HG03196 (cell line): ENCODE data around the gene DNAJC11.
"Not testable (repeated sequence)": the region's sequence is repeated elsewhere in the genome, so short reads cannot be mapped to it uniquely, and the experiment has no call there.

Source experiments
- ATAC-seq: cut with Tn5 transposase; IDR thresholded peaks from one replicate; pipeline ENCODE4 v1.9.1; 2021; ENCODE audit not compliant: unreplicated experiment

DNAJC11 gene

DNA sequence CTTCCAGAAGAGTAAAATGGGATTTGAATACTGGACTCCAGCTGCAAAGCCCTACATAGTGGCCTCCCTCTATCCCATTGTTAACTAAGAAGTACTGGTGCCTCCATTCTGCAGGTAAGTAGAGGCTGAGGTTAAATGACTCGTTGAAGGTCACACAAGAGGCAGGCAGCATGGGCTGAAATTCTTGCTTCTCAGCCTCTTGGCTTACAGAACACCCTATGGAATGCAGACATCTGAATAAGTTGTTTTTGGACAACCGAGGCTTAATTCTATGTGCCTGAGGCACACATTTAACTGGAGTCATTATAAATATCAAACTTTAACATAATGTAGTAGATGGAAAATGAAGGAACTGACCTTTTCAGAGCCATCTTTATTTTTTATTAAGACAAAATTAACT, 5.7 kb downstream of the DNAJC11 start:
- no peak for ATAC-seq

DNA sequence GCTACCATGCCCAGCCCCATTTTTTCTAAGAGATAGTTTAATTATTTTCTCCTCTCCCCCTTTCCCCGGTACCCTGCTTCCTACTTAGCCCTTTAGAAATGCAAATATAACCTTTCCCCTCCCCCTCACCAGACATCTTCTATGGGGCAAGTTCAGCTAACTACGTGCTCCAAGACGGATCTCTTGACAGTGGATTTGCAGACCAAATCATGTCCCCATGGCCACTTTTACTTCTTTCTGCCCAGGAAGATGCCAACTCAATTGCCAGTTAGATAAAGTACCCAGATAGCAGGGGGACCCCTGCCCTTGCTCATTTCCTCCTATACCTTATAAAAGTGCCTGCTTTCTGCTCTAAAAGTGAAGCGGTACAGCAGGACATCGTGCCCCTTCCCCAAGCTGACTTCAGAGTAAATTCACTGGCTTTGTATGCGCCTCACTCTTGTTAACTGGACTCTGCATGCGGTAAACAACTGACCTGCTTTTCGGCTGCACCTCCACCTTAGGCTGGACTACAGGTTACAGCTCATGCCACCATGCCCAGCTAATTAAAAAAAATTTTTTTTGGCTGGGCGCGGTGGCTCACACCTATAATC, 7.4 kb downstream of the DNAJC11 start:
- no peak for ATAC-seq

GRCh38 chr1:6692956-6693355, 8.7 kb downstream of the DNAJC11 start:
- ATAC-seq = no peak

DNA sequence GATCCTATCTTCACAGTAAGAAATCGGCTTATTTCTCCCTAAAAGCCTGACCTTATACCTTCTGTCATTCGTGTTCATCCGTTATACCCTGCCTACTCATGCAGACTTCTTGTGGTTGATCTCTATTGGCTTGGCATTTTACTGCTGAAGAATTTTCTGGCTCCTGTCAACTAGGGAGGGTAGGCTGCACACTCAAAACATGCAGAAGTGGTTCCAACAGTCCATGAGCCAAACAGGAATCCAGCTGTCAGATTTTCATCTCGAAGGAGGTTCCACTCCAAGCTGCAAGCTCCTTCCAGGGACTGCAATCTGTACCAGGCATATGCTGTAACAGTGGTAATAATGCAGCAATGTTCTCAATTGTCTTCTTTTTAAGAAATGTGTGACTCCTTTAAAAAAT, 10.1 kb downstream of the DNAJC11 start:
- ATAC-seq = no peak

- ATAC-seq = no peak
These were observed 11.4 kb downstream of the DNAJC11 start for GRCh38 chr1:6690186-6690585.

DNA sequence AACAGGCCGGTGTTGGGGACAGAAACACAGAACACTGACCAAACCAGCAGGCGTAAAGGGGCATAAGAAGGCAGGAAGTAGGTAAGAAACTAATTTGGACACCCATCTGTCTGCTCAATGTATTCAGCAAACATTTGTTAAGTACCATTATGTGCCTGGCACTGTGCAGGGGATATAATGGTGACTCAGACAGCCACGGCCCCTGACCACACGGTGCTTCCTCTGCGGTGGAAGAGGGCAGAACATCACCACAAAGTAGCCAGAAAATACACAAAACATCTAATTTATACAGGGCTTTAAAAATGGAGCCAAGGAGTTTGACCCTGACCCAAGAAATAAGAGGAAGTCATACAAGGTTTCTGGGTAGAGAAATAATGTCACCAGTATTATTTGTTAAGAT, 12.9 kb downstream of the DNAJC11 start:
- no peak for ATAC-seq

DNA sequence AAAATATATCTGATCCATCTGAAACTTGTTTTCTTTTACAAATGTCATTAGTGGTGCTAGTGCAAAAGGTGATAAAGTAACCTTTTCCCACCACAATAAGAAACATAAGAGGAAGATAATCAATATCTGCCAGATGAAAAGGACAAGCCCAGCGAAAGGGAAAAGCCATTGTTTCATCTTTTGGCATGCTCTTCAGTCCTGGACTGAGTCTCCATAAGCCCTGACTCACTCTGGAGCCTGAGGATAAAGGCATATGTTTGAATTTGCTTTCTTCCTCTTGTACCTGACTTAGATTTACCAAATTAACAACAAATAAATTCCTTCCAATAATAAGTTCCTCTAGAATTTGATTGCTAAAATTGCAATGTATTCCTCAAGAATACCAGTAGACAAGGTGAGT, 13.6 kb downstream of the DNAJC11 start:
- ATAC-seq = no peak

GRCh38 chr1:6686294-6686693, 15.3 kb downstream of the DNAJC11 start:
- ATAC-seq = no peak

- no peak for ATAC-seq
These were observed 16.2 kb downstream of the DNAJC11 start for GRCh38 chr1:6685381-6685780.

GRCh38 chr1:6683434-6683833, 18.2 kb downstream of the DNAJC11 start:
- ATAC-seq = no peak

DNA sequence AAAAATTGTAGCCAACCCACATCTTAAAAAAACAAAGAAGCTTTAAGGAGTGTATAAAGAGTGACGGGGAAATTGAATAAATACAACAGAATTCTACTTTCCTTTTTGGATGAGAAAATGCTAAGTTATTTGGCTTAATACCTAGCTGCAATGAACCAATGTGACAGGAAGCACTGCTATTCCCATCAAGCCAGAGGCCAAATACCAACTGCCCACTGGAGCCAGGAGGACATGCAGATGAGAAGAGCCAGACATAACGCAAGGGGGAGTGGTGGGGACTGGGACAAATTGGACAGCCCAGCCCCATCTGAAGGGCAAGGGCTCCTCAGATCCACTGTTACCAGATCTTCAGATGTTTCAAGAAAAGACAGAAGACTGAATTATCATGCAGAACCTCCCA, 25.7 kb downstream of the DNAJC11 start:
- no peak for ATAC-seq

GRCh38 chr1:6674771-6675170, 26.8 kb downstream of the DNAJC11 start:
- ATAC-seq = no peak

- no peak for ATAC-seq
These were observed 27.7 kb downstream of the DNAJC11 start for GRCh38 chr1:6673816-6674398.

DNA sequence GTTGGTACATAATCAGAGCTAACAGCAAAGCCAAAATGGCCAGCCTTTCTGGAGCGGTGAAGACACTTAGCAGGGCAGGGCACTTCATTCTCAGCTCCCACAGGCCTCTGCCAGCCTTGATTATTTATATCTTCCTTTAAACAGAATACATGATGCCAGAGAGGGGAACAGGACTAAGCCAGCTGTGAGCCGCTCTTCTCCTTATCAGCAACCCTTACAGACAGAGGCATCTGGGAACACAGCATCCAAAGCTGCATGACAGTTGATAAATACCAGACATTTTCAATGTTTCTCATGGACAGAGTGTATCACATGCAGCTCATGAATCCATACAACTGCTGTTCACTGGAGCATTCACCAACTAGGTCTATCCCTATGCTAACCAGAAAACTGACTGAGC, 29.1 kb downstream of the DNAJC11 start:
- no peak for ATAC-seq

- no peak for ATAC-seq
These were observed 33.1 kb downstream of the DNAJC11 start for GRCh38 chr1:6668503-6668902.

- ATAC-seq = no peak
These were observed 34.5 kb downstream of the DNAJC11 start for GRCh38 chr1:6667139-6667538.

GRCh38 chr1:6666696-6667095, 34.9 kb downstream of the DNAJC11 start:
- no peak for ATAC-seq

DNA sequence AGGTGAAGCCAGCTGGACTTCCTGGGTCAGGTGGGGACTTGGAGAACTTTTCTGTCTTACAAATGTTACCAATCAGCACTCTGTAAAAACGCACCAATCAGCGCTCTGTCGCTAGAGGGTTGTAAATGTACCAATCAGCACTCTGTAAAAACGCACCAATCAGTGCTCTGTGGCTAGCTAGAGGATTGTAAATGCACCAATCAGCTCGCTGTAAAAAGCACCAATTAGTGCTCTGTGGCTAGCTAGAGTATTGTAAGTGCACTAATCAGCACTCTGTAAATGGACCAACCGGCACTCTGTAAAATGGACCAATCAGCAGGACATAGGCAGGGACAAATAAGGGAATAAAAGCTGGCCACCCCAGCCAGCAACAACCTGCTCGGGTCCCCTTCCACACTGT, 39.1 kb downstream of the DNAJC11 start:
- not testable (repeated sequence) for ATAC-seq

DNA sequence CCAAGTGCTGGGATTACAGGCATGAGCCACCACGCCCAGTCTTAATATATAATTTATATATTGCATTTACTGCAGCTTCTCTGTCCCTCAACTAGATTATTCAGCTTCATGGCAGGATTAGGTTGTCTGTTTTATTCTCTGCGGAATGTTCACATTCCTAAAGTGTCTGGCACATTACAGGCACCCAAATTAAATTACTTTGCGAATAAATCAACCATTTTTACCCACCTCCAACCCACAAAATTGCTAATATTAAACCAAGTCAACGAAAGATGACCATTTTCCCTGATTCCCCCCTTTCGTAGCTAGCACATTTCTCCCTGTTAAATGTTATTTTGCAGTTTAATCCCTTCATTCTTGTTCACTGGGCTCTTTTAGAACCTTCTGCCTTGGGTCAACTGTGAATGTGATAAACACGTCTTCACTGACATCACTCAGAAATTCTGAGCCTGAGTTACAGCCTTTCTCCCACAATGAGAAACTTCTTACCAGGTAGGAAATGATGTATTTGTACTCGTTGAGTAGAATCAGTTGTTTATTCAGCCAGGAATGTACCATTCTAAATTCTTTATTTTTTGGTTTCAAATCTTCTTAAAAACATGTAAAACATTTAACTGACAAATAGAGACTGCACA, 41.1 kb downstream of the DNAJC11 start:
- no peak for ATAC-seq

- ATAC-seq = no peak
These were observed 43.1 kb downstream of the DNAJC11 start for GRCh38 chr1:6658359-6659060.

DNA sequence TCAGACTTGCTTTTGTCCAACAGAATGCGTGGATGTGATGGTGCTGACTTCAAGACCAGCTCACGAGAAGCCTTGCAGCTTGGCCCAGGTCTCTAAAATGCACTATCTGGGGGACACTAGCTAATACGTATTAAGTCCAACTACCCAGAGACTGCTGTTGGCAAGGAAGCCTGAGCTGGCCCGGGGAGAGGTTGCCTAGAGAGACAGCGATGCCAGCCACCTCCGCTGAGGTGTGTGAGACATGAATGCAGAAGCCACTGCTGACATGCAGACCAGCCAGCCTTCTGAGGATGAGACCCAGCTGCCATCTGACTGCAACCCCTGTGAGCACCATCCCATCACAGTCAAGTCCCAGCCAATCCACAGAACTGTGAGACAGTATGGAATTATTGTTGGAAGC, 44.5 kb downstream of the DNAJC11 start:
- no peak for ATAC-seq
